HepG2 (cell line): ENCODE measurements around the gene NUBP2.

ENCODE experiments used
- HIVEP1 ChIP-seq: sonication (generic); formaldehyde crosslinking; IDR thresholded peaks from 2 replicates; pipeline ENCODE4 v1.4.0; 2020; ENCODE audit warnings: mild to moderate bottlenecking, missing genetic modification reagents
- SNAPC5 ChIP-seq: sonication (generic); formaldehyde crosslinking; IDR thresholded peaks from 2 replicates; pipeline ENCODE4 v1.8.1; 2023; ENCODE audit warnings: mild to moderate bottlenecking, missing genetic modification reagents, borderline replicate concordance
- TAF1 ChIP-seq: sonication (generic); formaldehyde crosslinking; IDR thresholded peaks from 2 replicates; pipeline ENCODE4 v1.4.0; 2020; ENCODE audit warnings: missing genetic modification reagents
- ZNF232 ChIP-seq: sonication (generic); formaldehyde crosslinking; IDR thresholded peaks from 2 replicates; pipeline ENCODE4 v1.4.0; 2020; ENCODE audit warnings: missing genetic modification reagents, borderline replicate concordance
- ZNF253 ChIP-seq: sonication (generic); formaldehyde crosslinking; IDR thresholded peaks from 2 replicates; pipeline ENCODE4 v1.8.0; 2022; ENCODE audit warnings: mild to moderate bottlenecking, missing genetic modification reagents, borderline replicate concordance

DNA sequence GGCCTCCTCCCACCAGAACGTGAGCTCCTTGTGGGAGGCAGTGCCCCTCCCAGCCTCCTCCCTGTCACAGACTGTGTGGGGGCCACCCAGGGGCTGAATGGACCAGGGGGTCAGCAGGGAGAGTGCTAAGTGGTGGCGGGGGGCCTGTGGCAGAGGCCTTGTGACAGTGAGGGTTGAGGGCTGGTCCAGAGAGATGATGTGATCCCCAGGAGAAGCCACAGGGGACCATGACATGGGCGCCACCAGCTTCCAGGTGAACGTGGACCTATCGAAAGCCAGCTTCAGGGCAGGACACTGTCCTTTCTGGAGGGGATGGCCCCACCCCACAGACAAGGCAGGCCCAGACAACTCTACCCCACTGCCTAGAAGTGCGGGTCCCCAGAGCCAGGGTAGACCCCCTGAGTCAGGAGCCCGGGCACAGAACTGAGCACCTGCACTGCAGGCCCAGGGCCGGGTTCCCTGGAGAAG is 3.5 kb upstream of the NUBP2 start:
- TF ChIP-seq HIVEP1 (CRISPR knock-in tag) (no peak), ZNF232 (CRISPR knock-in tag) (no peak), TAF1 (no peak), SNAPC5 (no peak), ZNF253 (CRISPR knock-in tag) (no peak)
